Measurements from ENCODE around the gene SNX33.
"Not testable (repeated sequence)": the region's sequence is repeated elsewhere in the genome, so short reads cannot be mapped to it uniquely, and the experiment has no call there.

SNX33 gene

DNA sequence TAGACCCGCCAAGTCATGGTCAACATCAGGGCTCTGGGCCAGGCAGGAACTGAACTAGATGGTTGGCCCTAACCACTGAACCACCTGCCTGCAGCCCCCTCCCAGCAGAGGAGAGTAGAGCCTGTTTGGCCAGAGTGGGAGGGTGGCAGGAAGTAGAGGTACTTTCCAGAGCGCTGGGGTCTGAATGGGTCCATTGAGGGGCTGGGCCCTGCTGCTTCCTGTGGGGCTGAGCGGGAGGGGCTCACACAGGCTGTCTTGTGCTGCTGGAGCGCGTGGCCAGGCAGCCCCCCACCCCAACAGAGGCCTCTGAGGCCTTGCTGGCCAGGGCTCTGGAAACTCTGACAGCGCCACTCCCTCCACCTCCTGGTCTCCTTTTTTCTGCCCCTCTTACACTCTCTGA, 47.5 kb downstream of the SNX33 start:
- TF ChIP-seq, protein P1, sequence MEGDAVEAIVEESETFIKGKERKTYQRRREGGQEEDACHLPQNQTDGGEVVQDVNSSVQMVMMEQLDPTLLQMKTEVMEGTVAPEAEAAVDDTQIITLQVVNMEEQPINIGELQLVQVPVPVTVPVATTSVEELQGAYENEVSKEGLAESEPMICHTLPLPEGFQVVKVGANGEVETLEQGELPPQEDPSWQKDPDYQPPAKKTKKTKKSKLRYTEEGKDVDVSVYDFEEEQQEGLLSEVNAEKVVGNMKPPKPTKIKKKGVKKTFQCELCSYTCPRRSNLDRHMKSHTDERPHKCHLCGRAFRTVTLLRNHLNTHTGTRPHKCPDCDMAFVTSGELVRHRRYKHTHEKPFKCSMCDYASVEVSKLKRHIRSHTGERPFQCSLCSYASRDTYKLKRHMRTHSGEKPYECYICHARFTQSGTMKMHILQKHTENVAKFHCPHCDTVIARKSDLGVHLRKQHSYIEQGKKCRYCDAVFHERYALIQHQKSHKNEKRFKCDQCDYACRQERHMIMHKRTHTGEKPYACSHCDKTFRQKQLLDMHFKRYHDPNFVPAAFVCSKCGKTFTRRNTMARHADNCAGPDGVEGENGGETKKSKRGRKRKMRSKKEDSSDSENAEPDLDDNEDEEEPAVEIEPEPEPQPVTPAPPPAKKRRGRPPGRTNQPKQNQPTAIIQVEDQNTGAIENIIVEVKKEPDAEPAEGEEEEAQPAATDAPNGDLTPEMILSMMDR (conservative IDR thresholded peaks at IDR 0.05; ENCODE audit: low read depth, low read length) = no peak
- DNase-seq (ENCODE audit: low read depth) = no peak
- H3K4me3 ChIP-seq (ENCODE audit: low read length) = no peak overlapping the region

DNA sequence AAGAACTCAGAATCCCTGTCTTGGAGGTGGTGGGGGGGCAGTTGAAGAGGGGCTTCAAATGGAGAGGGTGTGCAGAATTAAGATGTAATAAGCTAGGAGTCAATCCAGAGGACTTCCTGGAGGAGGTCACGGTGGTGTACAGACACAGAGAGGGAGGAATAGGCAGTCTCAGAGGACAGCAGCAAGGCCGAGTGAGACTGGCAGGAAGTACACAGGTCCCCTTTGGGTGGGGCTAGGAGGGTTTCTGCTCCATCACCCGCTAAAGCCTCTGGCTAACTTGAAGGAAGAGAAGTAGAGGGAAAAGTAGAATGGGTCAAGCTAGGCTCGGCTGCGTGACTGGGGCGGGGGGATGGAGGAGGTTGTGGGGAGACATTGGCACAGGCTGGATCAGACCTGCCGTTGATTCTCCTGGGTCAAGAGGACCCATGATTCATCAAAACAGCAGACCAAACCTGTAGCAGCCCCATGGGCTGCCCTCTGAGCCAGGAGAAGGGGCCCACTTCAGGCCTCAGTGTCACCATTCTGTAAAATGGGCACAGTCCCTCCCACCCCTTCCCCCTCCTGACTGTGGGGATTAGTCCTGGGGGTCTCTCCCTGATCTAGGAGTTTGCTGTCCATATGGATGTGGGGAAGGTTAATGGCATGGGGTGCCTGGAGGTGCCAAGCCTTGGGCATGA, 48.1 kb downstream of the SNX33 start:
- H3K4me3 ChIP-seq (ENCODE audit: low read length) = no peak overlapping the region
- no peak for DNase-seq (ENCODE audit: low read depth)
- TF ChIP-seq, protein P1 (conservative IDR thresholded peaks at IDR 0.05; ENCODE audit: low read depth, low read length) = no peak

DNA sequence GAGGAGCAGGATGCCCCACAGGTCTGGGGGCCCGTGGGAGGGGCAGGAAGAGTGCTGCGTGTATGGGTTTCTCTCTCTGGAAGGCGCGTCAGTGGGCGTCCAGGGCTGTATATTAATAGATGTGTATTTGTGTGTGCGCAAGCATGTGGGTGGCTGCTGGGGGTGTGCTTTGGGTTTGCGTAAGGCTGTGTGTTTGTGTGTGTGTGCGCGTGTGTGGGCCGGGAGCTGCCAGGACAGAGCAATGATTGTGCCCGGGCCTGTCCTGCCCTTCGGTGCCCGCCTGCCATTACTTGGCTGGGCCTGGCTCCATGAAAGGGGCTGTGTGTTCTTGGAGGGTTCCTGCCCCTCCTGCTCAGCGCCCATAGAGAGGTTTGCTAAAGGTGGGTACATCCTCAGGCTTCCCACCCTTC, 48.6 kb downstream of the SNX33 start:
- no peak for DNase-seq (ENCODE audit: low read depth)
- H3K4me3 ChIP-seq (ENCODE audit: low read length) = no peak overlapping the region
- TF ChIP-seq, protein P1 (conservative IDR thresholded peaks at IDR 0.05; ENCODE audit: low read depth, low read length) = no peak

DNA sequence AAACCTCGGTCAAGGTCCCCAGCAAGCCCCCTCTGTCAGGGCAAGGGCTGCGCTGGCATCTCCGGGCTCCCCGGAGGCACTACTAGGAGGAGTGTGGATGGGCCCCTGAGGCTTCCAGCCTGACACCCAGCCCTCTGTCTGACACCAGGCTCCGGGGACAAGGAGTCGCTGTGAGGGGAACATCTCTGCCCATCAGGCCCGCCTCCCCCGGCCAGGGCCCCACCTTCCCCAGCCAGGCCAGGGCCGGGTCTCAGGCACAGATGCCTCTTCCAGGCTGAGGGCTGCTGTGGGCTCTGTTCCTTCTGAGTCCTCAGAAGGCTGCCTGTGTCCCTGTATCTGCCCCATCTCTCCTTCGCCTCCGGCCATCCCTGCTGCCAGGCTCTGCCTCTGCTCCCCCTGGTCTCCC, 49.1 kb downstream of the SNX33 start:
- H3K4me3 ChIP-seq (ENCODE audit: low read length) = no peak overlapping the region
- no peak for DNase-seq (ENCODE audit: low read depth)
- TF ChIP-seq, protein P1 (conservative IDR thresholded peaks at IDR 0.05; ENCODE audit: low read depth, low read length) = no peak

DNA sequence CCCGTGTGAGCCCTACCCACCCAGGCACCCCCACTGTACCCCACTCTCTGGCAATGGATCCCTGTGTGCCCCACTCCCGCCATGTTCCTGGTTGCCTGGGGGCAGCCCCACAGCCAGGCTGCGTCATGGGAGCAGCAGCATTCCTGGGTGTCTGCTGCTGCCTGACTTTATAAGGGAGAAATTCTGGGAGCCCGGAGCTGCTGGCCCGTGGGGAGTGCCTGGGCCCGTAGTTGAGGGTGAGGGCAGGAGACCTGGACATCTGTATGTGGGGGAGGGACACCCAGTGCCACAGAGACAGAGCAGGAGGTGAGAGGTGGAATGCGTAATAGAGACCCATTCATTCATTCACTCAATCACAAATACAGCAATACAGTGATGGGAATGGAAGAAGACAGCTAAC, 49.8 kb downstream of the SNX33 start:
- DNase-seq (ENCODE audit: low read depth) = no peak
- H3K4me3 ChIP-seq (ENCODE audit: low read length) = no peak overlapping the region
- TF ChIP-seq, protein P1 (conservative IDR thresholded peaks at IDR 0.05; ENCODE audit: low read depth, low read length) = no peak

DNA sequence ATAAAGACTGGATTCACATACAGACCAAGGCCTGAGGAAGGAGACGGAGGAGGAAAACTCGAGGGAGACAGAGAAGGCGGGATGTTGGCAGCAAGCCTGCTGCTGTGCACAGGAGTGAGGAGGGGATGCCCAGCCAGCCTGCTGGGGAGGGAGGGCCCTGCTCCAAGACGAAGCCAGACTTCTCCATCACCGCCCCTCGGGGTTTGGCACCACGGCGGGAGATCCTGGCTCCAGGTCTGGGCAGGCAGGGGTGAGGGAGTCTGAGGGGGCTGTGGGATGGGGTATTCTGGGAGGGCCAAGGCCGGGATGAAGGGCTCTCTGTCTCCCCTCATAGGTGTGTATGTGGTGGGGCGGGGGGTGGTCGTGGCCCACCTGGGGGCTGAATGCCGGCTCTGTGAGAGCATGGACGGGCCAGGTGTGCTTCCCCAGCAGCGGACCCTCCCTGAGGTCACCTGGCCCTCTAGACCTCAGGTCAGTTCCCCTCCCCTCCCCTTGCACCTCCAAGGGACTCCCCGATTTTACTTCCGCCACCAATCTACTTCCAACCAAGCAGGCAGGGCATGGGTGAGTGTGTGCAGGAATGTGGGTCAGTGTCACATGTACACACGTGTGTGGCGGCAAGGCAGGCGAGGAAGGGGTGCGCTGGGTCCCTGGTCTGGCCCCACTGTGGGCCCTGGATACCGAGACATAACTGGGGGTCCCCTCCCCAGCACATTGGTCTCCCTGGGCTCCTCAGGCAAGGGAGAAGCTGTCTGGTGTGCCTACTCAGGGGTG, 50.4 kb downstream of the SNX33 start:
- not testable (repeated sequence) for H3K4me3 ChIP-seq (ENCODE audit: low read length); DNase-seq (ENCODE audit: low read depth)

DNA sequence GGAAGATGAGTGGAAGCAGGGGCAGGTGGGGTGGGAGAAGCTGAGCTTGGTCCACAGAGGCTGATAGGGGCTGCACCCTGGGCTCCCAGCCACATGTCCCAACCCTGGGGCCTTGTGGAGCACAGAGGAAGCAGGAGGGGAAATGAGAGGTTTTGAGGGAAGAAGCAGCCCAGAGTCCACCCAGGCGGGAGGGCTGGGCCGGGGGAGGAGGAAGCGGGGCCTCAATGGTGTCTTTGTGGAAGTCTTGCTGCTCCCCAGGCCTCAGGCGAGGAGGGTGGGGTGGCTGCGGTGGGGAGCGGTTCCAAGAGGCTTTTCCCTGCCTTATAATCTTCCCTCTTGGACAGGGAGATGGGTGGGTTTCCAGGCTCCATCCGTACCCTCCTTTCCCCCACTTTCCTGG, 51.8 kb downstream of the SNX33 start:
- not testable (repeated sequence) for DNase-seq (ENCODE audit: low read depth); H3K4me3 ChIP-seq (ENCODE audit: low read length)

DNA sequence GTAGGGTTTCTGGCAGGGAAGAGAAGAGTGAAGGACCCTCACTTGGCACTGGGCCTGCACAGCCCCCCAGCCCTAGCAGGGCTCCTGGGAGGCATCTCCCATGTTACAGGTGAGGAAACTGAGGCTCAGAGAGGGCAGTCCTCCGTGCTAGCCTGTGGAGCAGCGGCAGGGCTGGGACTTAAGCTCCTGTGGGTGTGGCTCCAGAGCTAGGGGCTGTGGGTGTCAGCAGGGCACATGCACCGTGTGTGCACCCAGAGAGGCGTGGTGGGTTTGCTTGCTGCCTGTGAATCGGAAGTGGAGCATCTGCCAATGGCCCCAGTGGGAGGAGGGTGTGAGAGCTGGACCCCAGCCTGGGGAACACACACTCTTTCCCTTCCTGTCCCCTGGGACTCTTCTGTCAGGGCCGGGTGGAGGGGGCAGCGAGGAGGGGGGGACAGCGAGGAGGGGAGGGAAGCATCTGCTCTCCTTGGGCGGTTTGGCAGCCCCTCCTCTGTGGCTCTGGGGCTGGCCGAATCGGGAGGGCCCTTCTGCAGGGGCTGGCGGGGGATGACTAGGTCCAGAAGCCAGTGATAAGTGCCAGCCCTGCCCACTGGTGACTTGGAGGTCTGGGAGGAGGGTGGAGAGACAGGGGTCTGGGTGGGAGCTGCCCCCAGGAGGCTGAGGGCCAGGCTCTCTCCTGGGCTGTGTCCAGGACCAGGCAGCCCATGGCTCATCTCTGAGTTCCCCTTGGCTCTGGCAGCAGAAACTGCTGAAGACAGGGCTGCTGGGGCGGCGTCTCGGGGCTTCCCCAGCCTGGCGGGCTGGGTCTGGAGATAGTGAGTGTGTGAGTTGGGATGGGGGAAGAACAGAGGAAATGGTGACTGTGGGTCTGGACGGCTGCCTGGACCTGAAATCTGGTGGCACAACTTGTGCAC, 52.5 kb downstream of the SNX33 start:
- not testable (repeated sequence) for DNase-seq (ENCODE audit: low read depth); H3K4me3 ChIP-seq (ENCODE audit: low read length)

DNA sequence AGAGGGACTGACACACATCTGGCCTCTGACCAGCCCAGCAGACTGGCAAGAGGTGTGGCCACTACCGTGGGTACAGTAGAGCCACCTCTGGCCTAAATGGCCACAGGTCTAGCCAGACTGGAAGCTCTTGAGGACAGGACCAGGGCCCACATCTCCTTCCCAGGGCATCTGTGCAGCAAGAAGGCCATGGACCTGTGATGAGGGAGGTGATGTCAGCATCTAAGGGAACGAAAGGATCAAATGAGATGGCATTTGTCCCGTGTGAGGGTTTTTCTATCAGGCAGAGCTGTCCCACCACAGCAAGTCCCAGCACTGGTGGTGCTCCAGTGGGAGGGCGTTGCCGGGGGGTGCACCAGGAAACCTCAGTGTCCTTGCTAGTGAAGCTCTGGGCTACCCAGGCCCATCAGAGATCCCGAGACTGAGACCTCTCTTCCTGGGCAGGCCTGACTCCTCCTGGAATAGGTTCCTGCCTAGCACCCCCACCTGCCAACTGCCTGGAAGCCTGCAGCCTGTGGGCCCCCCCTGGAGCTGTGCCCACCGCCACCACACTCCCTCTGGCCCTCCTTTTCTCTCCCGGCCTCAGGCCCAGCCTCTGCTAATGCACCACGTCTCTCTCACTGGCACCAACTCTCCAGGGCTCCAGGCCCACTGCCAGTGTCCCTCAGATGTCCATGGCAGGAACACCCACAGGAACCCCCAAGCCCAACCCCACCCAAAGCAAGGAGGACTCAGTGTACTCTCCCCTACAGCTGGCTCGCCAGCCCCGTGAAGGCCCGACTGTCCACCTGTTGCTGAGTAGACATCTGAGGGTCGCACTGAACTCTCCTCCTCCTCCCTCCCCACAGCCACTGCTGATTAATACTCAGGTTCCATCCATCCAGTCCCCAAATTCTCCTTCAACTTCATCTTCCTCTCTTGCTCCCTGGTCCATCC, 53.6 kb downstream of the SNX33 start:
- not testable (repeated sequence) for H3K4me3 ChIP-seq (ENCODE audit: low read length); DNase-seq (ENCODE audit: low read depth)
